AG10803 (cell line): ENCODE results near the gene ITLN1.

ENCODE experiments used
- DNase-seq: peaks from one replicate; pipeline ENCODE4 v3.0.0; 2010; ENCODE audit warnings: low read depth
- H3K4me3 ChIP-seq: 2 replicates; pipeline ENCODE4 v1.5.1; 2011; ENCODE audit warnings: mild to moderate bottlenecking, low read length, control low read depth
- TF ChIP-seq, protein P1 (sequence below): conservative IDR thresholded peaks from 2 replicates; pipeline ENCODE4 v1.5.1; 2011; ENCODE audit warnings: mild to moderate bottlenecking, low read length, control low read depth, inconsistent platforms

The ITLN1 gene

GRCh38 chr1:160862203-160863060, 22.5 kb downstream of the ITLN1 start, which contains the start of gene CD244:
TSS of gene CD244 (minus strand) at chr1:160862887. CDS start at chr1:160862677, 210 bp downstream.
- no peak for DNase-seq
- no peak within 1 kb of the TSS for H3K4me3 ChIP-seq
- TF ChIP-seq, protein P1, sequence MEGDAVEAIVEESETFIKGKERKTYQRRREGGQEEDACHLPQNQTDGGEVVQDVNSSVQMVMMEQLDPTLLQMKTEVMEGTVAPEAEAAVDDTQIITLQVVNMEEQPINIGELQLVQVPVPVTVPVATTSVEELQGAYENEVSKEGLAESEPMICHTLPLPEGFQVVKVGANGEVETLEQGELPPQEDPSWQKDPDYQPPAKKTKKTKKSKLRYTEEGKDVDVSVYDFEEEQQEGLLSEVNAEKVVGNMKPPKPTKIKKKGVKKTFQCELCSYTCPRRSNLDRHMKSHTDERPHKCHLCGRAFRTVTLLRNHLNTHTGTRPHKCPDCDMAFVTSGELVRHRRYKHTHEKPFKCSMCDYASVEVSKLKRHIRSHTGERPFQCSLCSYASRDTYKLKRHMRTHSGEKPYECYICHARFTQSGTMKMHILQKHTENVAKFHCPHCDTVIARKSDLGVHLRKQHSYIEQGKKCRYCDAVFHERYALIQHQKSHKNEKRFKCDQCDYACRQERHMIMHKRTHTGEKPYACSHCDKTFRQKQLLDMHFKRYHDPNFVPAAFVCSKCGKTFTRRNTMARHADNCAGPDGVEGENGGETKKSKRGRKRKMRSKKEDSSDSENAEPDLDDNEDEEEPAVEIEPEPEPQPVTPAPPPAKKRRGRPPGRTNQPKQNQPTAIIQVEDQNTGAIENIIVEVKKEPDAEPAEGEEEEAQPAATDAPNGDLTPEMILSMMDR: no peak

DNA sequence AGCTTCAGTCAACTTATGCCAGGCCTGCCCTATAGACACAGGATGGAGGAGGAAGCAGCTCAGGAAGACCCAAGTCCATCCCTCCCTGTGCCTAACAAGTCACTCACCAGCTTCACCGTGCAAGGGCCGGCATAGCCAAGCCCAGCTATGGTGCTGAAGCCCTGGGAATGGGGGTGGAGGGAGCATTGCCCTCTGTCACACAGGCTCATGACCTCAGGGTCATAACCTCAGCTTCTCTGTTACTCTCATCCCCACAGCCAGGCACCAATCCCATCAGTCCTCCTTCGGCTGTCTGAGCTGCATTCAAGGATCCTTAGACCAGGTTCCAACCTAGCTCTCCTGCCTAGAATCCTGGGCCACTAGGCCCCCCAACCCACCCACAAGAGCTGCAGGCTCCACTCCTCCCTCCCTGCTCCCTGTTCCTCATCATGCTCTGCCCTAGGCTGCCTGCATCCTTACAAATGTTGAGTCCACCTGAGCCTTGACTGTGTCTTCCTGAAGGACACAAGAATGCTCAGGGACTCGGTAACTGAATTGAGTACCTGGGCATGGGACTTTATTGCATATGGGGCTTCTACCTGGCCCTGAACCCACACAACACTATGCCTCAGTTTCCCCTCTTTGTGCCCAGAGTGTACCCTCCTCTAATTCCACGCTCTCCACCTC, 24.0 kb downstream of the ITLN1 start:
- TF ChIP-seq, protein P1: no peak
- no peak overlapping the region for H3K4me3 ChIP-seq
- no peak for DNase-seq

GRCh38 chr1:160859166-160859565, 25.8 kb downstream of the ITLN1 start:
- no peak overlapping the region for H3K4me3 ChIP-seq
- TF ChIP-seq, protein P1: no peak

GRCh38 chr1:160858507-160858906, 26.5 kb downstream of the ITLN1 start:
- TF ChIP-seq, protein P1: no peak
- DNase-seq: no peak
- no peak overlapping the region for H3K4me3 ChIP-seq

More at GRCh38 chr1:160859166-160859565, 25.8 kb downstream of the ITLN1 start:
- DNase-seq: no peak

DNA sequence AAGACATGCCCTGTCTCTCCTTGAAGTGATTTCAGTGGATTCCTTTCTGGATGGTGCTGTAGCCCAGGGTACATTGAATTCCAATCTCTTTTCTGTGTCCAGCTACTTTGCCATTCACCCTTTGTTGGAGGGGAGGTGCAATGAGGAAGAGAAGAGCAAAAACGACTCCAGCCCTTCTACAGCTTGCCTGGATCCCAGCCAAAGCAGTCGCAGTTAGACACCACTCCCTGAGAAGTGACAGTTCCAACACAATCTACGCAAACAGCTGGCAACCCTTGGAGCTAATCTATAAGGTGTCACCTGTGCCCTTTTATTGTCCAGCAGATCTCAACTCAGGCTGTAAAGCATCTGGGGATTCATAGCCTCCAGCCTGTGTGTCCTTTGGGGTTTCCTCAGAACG, 26.9 kb downstream of the ITLN1 start:
- DNase-seq: no peak
- TF ChIP-seq, protein P1: no peak
- no peak overlapping the region for H3K4me3 ChIP-seq

- no peak overlapping the region for H3K4me3 ChIP-seq
- TF ChIP-seq, protein P1: no peak
- no peak for DNase-seq
Observed at GRCh38 chr1:160855181-160855981, 29.6 kb downstream of the ITLN1 start.
